Globus pallidus (tissue), 1 donor: ENCODE measurements around the gene RPLP2.
A peak's percentile ranks its signal among the peaks of the same experiment; 100 is the strongest.

Experiments used
- DNase-seq: peaks from one replicate; pipeline ENCODE4 v3.0.0-alpha.2; 2015; ENCODE audit warnings: low spot score

The RPLP2 gene

GRCh38 chr11:803770-804598, 5.8 kb upstream of the RPLP2 start:
- DNase-seq: no peak

GRCh38 chr11:804599-804964, 5.2 kb upstream of the RPLP2 start:
- no peak for DNase-seq

- DNase-seq: no peak
Observed at GRCh38 chr11:808427-809286, 1.1 kb upstream of the RPLP2 start.

GRCh38 chr11:810040-810567, 337 bp downstream of the RPLP2 start:
- no peak for DNase-seq

GRCh38 chr11:811446-812245, 1.9 kb downstream of the RPLP2 start:
- no peak for DNase-seq

- no peak for DNase-seq
Observed at GRCh38 chr11:812390-812789, 2.6 kb downstream of the RPLP2 start.

- DNase-seq: no peak
Observed at GRCh38 chr11:813072-813455, 3.3 kb downstream of the RPLP2 start.

- DNase-seq: no peak
Observed at GRCh38 chr11:813456-814096, 3.8 kb downstream of the RPLP2 start.

- DNase-seq: no peak
Observed at GRCh38 chr11:815675-816432, 6.1 kb downstream of the RPLP2 start.

GRCh38 chr11:816433-816779, 6.6 kb downstream of the RPLP2 start:
- no peak for DNase-seq

GRCh38 chr11:818396-819128, 8.8 kb downstream of the RPLP2 start, which contains the start of gene PNPLA2:
Gene PNPLA2, plus strand, starts transcription at chr11:818914. Its CDS starts 805 bp downstream, at chr11:819719.
- DNase-seq: no peak

- peak; percentile 91 for DNase-seq
Observed at GRCh38 chr11:819129-819931, 9.6 kb downstream of the RPLP2 start.

GRCh38 chr11:819943-820649, 10.3 kb downstream of the RPLP2 start:
- no peak for DNase-seq

GRCh38 chr11:820655-821511, 11.1 kb downstream of the RPLP2 start:
- DNase-seq: no peak

- no peak for DNase-seq
Observed at GRCh38 chr11:821512-822371, 12.0 kb downstream of the RPLP2 start.

GRCh38 chr11:823441-824291, 13.9 kb downstream of the RPLP2 start:
- no peak for DNase-seq
